GM12873 (cell line): Measurements from ENCODE around the gene CXCR6.

ENCODE experiments used
- CTCF ChIP-seq: IDR thresholded peaks from 2 replicates; pipeline ENCODE4 v1.5.1; 2012; ENCODE audit warnings: low read depth, mild to moderate bottlenecking, moderate library complexity, low read length, control low read depth; ENCODE audit not compliant: insufficient read depth; ENCODE audit errors: missing control alignments

Gene CXCR6

DNA sequence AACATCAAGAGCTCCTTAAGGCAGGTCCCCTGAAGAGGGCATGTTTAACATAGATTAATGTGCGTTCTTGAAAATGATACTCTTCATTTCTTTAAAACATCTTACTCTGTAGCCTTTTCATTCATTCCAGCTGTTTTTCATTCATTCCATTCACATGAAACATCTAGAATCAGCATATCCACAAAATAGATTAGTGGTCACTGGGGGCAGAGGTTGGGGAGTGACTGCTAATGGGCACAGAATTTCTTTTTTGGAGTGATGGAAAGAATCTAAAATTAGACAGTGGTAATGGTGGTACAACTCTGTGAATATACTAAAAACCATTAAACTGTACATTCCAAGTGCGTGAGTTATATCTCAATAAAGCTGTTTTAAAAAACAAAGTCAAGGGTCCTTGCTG lies 15.4 kb upstream of the CXCR6 start:
- TF ChIP-seq CTCF = no peak

DNA sequence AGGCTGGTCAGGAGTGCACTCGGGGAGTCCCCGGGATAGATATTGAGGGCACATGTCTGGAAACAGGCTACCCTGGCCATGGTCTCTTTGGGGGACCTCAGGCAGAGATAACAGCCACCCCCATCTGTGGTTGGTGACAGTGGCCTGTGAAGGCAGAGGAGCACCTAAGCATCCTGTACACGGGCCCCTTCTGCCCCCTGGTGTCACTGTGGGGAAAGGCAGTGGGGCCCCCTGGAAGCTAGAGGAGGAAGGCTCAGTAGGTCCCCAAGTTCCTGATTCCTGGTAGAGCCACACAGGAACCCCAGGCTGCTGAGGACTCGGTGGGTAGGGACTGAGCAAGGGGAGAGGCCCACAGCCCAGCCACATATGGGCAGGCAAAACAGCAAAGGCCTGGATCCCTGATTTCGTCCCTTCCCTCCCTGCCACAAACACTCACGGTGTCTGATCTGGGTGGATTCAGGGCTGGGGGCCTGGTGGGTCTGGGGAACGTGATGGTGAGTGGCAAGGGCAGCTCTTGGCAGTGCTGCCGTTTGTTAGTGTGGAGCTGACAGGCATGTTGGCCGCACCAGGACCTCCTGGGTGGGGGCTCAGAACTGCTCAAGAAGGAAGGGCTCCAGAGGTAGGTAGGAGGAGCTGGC lies 14.1 kb upstream of the CXCR6 start:
- peak; percentile 91 for TF ChIP-seq CTCF

GRCh38 chr3:45931496-45931895 lies 11.8 kb upstream of the CXCR6 start:
- no peak for TF ChIP-seq CTCF

DNA sequence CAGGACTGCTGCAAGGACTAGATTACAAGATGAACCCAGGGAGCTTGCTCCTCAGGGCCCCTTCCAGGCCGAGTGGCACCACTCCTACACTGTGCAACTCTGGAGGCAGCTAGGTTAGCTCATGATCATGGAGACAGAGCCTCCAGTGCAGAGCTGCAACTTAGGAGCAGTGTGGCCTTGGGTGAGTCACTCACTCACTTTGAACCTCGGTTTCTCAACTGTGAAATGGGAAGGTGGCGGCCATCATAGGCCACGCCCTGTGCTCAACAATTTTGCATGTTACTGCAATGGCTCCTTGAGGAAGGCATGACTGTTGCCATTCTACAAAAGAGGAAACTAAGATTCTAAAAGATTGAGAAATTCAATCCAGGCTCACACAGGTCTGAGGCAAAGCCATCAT lies 11.2 kb upstream of the CXCR6 start:
- no peak for TF ChIP-seq CTCF

- TF ChIP-seq CTCF = no peak
These were observed 9.7 kb upstream of the CXCR6 start for GRCh38 chr3:45933591-45933990.

GRCh38 chr3:45936261-45936660 lies 7.0 kb upstream of the CXCR6 start:
- TF ChIP-seq CTCF = no peak

- TF ChIP-seq CTCF = peak; percentile 10
These were observed 5.8 kb upstream of the CXCR6 start for GRCh38 chr3:45937206-45938042.
